ENCODE data around the gene FBXL4. TPM values are rescaled to one million over a fixed set of nuclear protein-coding genes. Genes with fewer than 3 reads are reported as not detected.

Gene FBXL4
- 5.6 to 7.8 TPM (median 7.2 TPM) in 5 replicates for total RNA-seq (2022; extraction: Qiagen RNA extraction; ENCODE audit: low read depth)

DNA sequence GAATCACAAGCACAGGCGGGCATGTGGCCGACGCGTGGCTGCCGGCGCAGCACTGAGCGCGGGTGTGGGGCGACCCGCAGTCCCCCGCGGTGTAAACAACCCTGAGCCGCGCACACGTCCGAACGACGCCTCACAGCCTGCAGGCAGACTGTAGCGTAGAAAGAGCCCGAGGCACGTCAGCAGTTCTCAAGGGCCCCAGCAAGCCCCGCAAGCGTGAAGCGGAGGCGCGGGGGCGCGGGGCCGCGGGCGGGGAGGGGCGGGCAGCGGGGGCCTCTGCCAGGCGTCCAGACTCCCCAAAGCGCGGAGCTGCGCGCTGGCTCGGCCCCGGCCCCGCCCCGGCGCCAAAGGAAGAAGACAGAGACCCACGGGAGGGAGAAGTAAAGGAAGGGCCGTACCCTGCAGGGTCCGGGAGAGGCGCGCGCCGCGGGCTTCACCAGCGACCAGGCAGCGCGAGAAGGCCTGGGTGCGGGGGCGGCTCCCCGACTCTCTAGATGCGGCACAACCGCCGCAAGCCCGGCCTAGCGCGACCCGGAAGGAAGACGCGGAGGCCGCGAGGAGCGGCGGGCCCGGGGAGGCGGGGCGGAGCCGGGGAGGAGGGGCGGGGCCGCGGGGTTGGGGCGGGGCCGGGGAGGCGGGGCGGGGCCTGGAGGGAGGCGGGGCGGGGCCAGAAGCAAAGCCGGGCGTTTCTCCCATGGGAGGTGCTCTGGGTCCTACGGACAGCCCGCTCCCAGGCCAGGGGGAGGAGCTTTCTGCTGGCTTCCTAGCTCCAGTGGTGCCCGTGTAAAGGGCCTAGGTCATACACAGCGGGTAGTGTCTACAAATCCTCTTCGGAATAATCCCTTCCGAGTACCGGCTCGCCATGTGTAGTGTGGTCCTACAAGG lies at the start of gene FBXL4:
Gene FBXL4 (minus strand): TSS at position 536 of the 882 bp plus-strand sequence. CDS start 20,958 bp downstream, outside the sequence.

DNA sequence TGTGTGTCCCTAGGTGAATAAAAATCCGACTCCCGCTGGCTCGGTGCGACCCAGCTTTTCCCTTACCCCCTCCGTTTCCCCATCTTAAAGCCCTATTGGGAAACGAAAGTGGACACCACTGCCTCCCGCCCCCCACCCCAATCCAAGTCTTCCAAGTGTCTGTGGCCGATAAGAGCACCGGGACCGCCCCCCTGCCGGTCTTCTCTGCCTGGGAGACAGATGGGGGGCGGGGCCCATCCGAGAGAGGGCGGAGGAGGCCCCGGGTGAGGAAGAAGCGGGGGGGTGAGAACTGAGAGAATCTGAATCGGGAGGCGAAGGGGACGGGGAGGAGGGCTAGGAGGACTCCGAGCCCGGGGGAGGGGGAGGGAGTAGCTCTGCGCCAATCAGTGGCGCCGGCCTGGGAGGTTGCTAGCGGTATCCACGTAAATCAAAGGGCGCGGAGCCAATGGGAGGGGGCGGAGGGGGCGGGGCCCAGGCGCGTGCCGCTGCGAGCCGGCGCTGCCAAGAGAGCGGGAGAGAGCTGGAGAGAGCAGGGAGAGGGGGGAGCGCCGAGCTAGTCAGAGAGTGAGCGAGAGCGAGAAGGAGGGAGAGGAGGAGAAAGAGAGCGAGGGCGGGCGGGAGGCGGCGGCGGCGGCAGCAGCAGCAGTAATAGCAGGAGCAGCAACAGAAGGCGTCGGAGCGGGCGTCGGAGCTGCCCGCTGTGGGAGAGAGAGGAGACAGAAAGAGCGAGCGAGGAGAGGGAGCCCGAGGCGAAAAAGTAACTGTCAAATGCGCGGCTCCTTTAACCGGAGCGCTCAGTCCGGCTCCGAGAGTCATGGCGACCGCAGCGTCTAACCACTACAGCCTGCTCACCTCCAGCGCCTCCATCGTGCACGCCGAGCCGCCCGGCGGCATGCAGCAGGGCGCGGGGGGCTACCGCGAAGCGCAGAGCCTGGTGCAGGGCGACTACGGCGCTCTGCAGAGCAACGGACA lies 113.4 kb downstream of the FBXL4 start, which contains the start of gene POU3F2:
Gene POU3F2 (plus strand): TSS at position 515 of the 972 bp plus-strand sequence. CDS start 300 bp downstream, at position 815.

Other genes with a start within 250 kb of the FBXL4 start
- 0.02 TPM in 2 of 5 replicates, not detected in the others for gene POU3F2, start 113.4 kb downstream of the FBXL4 start, total RNA-seq (2022; extraction: Qiagen RNA extraction; ENCODE audit: low read depth)

Data from A549 treated with CpdA at 1 μM for 4 hours (cell line).